Epidermal melanocyte (primary cell): ENCODE measurements around the gene LYST.
A peak's percentile ranks its signal among the peaks of the same experiment; 100 is the strongest.
"Not testable (repeated sequence)": the region's sequence is repeated elsewhere in the genome, so short reads cannot be mapped to it uniquely, and the experiment has no call there.

Source experiments
- DNase-seq: peaks from one replicate; pipeline ENCODE4 v3.0.0; 2011; ENCODE audit warnings: low spot score; ENCODE audit not compliant: insufficient read length

Gene LYST

GRCh38 chr1:235866205-235866912, at the start of gene LYST:
Gene LYST (minus strand): TSS chr1:235866906. CDS start chr1:235830417, 36,489 bp downstream.
- no peak for DNase-seq

DNA sequence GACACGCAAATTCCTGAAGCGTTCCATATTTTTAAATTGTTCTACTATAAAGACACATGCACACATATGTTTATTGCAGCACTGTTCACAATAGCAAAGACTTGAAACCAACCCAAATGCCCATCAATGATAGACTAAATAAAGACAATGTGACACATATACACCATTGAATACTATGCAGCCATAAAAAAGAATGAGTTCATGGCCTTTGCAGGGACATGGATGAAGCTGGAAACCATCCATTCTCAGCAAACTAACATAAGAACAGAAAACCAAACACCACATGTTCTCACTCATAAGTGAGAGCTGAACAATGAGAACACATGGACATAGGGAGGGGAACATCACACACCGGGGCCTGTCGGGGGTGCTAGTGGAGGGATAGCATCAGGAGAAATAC, 48.8 kb upstream of the LYST start:
- DNase-seq = not testable (repeated sequence)

- DNase-seq = no peak
Observed at GRCh38 chr1:235913311-235913710, 46.6 kb upstream of the LYST start.

DNA sequence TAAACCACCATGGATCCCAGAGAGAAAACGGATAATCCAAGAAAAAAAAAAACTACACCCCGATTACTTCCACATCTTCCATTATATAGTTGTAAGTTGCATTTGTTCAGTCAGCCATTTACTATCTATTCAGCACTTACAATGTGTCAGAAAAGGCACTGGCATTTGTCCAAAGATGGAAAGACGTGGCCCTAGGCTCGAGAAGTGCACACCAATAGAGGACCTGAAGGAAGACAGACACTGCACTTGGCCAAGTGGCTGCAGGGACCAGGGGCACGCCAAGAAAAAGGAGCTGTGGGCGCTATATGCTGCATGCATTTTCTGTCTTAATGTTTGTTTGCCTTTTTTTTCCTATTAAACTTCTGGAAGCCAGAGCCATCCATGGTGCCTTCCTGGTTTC, 45.2 kb upstream of the LYST start:
- no peak for DNase-seq

- DNase-seq = no peak
Observed at GRCh38 chr1:235911300-235911662, 44.6 kb upstream of the LYST start.

DNA sequence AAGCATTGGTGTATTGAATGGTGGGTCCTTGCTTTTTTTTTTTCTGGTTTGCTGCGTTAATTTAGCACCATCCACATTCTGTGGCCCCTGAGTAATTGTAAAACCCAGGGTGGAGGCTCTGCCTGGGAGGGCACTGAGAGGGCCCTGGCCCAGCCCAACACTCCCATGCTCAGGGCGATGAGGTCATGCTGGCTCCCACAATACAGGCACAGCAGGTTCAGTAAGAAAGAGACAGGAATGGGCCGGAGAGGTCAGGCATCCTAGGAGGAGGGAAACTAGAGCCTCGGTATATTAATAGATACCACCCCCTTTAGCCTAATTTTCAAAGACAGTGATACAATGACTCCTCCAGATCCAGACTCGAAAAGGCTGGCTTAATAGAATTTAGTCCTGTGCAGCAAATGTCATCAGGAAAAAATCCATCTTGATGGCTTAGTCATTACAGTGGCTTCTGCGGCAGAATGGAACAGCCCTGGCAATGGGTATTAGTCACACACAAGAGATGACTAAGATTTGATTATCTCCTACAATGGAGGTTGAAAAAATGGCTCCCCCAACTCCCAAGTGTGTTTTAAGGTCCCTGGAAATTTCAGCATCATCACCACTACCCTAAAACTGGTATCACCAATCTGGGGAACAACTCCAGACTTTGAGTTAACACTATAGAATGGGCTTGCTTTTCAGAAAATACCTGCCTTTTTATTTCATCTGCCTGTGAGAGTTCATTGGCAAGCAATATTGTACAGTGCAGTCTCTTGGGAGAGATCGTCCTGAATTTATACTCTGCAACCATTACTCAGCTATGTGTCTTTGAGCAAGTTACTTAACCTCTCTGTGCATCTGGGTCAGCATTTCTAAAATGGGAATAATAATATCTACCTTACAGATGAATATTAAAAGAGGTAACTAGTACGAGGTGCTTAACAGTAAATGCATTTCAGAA, 43.9 kb upstream of the LYST start:
- no peak for DNase-seq

- DNase-seq = peak; percentile 49
Observed at GRCh38 chr1:235908742-235909520, 42.2 kb upstream of the LYST start.

DNA sequence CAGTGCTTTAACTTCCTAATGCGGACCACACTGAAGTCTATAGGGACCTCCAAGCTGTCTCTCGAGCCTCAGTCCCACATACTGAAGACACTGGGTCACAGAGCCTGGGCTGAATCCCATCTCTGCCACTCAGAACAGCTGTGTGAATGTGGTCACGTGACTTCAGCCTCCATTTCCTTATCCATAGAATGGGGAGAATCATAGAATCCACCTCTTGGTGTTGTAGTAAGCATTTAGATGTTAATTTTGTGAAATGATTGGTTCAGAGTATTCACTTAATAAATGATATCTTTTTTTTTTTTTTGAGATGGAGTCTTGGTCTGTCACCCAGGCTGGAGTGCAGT, 41.2 kb upstream of the LYST start:
- DNase-seq = no peak

DNA sequence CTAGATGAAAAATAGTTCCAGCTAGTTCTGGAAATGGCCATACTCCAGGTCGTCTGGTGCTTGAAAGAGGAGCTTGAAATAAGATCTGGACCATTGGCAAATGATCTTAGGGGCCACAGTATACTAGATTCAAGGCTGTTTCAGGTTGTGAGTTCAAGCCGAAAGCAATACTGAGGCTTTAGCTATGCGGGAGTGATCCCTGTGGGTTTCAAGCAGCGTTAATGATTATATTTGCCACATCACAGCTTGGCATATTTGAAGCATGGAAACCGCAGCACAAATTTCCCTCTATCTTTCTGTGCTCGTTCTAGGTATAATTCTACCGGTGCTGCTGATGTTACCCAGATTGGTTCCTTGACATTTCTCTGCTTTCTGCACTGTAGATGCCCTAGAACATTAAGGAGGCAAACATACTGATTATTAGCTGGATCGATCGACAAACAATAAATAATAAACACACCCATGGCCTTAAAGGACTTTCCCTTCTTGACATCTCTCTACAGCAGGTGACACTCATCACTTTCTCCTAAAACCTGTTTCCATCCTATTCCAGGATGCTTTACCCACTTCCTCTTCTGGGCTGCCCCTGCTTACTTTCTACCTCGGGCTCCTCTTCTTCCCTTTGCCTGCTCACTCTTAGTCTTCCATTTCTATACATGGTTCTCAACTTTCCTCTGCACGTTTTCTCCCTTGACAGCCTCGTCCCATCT, 40.6 kb upstream of the LYST start:
- DNase-seq = no peak

DNA sequence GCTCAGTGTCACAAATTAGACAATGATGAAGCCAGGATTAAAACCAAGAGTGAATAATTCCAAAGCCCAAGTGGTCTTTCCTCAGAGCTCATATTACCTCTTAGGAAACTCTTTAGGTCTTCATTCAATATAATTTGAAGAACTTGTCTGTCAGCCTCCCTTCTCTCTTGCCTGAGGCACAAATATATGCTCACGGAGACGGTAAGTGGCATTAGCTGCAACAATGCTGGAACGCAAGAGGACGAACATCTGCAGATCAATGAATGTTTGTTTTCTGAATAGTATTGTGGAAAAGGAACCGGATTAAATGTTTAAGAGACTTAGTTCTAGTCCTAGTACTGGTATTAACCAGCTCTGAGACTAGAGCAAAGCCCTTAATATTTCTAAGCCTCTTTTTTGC, 39.7 kb upstream of the LYST start:
- no peak for DNase-seq

GRCh38 chr1:235903809-235904208, 37.1 kb upstream of the LYST start:
- not testable (repeated sequence) for DNase-seq

- DNase-seq = no peak
Observed at GRCh38 chr1:235902677-235903542, 36.2 kb upstream of the LYST start.

DNA sequence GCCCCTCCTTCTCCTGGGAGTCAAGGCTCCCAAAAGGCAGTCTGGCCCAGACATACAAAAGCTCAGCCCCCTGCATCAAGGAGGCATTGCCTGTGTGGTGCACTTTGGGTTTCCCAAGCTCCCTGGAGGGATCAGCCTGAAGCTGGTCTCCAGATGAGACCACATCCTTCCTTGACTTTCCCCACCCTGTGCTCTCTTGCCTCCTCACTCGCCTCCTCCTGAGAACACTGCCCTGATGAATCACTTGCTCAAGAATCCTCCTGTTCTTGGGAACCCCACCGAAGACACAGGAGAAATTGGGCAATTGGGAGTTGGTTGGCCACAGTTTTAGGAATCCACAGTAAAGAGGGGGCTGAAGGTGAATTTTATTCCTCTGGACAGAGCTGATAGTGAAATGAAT, 34.8 kb upstream of the LYST start:
- no peak for DNase-seq

GRCh38 chr1:235898126-235898525, 31.4 kb upstream of the LYST start:
- no peak for DNase-seq

- no peak for DNase-seq
Observed at GRCh38 chr1:235893840-235894239, 27.1 kb upstream of the LYST start.

- no peak for DNase-seq
Observed at GRCh38 chr1:235892734-235893413, 26.2 kb upstream of the LYST start.

- DNase-seq = no peak
Observed at GRCh38 chr1:235892202-235892601, 25.5 kb upstream of the LYST start.

DNA sequence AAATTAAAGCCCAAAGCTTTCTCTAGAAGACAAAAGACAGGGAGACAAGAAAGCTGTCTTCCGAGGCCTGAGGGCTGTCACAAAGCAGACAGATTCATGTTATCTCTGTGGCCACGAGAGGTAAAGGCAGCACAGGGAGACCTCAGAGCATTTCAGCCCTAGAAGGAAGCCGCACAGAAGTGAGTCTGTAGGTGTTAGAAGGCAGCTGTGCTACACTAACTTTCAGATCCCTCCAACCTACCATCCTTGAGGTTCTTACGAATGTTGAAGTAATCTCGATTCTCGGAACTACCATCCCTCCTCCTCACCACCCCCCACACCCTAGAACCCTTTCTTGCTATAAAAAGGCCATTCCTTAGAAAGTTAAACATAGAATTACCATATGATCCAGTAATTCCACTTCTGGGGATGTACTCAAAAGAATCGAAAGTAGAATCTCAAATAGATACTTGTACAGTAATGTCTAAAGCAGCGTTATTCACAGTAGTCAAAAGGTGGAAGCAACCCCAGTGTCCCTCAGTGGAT, 21.5 kb upstream of the LYST start:
- no peak for DNase-seq

- DNase-seq = no peak
Observed at GRCh38 chr1:235887676-235888075, 21.0 kb upstream of the LYST start.
